GM18526 (cell line): ENCODE results near the gene MEI1.

Source experiments
- POLR2A ChIP-seq: IDR thresholded peaks from 3 replicates; pipeline ENCODE4 v1.6.1; 2011; ENCODE audit not compliant: insufficient read length; ENCODE audit errors: extremely low read depth

MEI1 gene

GRCh38 chr22:41674846-41675340 lies 24.4 kb upstream of the MEI1 start:
- no peak for TF ChIP-seq POLR2A

GRCh38 chr22:41676134-41676533 lies 23.2 kb upstream of the MEI1 start:
- TF ChIP-seq POLR2A, result no peak

DNA sequence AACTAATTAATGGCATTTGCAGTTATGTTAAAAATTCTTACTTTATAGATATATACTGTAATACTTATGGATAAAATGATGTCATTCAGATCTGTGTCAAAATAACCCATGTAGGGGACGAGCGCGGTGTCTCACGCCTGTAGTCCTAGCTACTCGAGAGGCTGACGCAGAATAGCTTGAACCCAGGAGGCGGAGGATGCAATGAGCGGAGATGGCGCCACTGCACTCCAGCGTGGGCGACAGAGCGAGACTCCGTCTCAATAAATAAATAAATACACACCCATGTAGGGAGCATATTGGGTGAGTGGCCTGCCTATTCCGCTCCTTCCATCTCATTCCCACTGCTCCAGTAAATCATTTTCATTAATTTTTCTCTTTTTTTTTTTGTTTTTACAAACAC lies 17.7 kb upstream of the MEI1 start:
- no peak for TF ChIP-seq POLR2A

- TF ChIP-seq POLR2A, result peak; percentile 50
These were observed 17.1 kb upstream of the MEI1 start for GRCh38 chr22:41682033-41682807.

DNA sequence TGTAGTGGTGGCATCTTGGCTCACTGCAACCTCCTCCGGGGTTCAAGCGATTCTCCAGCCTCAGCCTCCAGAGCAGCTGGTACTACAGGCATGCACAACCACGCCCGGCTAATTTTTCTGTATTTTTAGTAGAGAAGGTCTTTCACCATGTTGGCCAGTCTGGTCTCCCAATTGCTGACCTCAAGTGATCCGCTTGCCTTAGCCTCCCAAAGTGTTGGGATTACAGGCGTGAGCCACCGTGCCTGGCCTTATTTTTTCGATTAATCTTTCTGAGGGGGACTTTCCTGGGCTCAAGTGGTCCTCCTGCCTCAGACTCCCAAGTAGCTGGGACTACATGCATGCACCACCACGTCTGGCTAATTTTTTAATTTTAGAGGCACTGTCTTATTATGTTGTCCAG lies 16.3 kb upstream of the MEI1 start:
- TF ChIP-seq POLR2A, result no peak

DNA sequence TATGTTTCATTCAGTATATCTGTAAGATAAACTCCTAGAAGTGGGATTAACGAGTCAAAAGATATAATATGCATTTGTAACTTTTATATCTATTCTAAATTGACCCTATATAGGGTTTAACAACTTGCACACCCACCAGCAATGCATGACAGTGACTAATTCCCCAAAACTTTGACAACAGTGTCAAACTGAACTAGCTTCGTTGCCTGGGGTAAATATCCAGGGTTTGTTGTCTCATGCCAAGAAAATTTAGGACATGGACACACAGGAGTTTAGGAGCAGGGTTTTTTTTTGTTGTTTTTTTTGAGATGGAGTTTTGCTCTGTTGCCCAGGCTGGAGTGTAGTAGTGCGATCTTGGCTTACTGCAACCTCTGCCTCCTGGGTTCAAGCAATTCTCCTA lies 15.7 kb upstream of the MEI1 start:
- no peak for TF ChIP-seq POLR2A

DNA sequence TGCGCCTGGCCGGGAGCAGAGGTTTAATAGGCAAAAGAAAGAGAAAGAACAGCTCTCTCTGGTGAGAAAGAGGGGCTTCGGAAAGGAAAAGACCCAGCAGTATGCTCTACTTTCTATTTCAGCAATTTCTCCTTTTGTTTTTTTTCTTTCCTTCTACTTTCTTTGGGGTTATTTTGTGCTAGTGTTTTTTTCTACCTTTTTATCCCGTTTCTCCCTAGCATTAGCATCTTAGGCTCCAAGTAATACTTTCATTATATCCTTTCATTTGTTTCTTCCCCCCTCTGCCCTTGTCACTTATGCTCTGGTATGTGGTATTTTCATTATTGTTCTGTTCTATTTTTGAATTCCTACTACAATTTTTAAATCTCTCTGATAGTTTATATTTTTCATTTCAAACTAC lies 15.1 kb upstream of the MEI1 start:
- no peak for TF ChIP-seq POLR2A

- no peak for TF ChIP-seq POLR2A
These were observed 11.4 kb upstream of the MEI1 start for GRCh38 chr22:41687901-41688364.

GRCh38 chr22:41688365-41689211 lies 10.7 kb upstream of the MEI1 start, which contains the start of gene SNU13:
Gene SNU13 (minus strand): TSS chr22:41688867. CDS start chr22:41688796, 71 bp downstream.
- peak; percentile 86 for TF ChIP-seq POLR2A

- TF ChIP-seq POLR2A, result no peak
These were observed 8.8 kb upstream of the MEI1 start for GRCh38 chr22:41690476-41690875.

DNA sequence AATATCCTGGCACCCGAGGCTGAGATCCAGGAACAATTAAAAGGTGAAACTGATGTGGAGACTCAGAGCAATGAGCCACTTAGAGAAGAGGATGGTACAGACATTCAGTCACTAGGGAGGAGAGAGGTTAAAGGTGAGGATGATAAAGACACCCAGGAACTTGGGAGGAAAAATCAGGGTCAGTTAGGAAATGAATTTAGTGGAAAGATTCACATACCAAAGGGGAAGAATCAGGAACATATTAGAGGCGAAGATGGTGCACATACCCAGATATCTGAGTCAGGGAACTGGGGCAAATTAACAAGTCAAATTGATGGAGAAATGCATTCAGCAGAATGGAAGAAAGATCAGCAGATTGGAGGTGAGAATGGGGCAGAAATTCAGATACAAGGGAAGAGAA lies 4.1 kb upstream of the MEI1 start:
- no peak for TF ChIP-seq POLR2A

DNA sequence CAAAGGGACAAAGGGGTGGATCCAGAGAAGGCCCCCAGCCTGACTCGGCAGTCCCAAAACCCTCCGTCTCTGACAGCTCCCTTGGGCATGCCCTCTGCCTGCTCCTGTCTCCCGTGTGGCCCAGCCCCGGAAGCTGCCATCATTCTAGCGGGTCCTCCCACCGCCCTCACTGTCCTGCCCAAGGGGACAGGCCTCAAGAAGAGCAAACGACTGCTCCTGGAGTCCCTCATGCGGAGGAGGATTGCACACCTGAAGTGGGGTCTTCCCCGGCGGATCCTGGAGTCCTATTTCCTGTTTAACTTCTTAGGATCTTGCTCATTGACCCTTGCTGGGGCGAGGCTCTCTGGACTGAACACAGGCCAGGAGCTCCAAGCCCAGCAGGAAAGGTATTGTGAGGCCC lies 2.6 kb upstream of the MEI1 start:
- no peak for TF ChIP-seq POLR2A

GRCh38 chr22:41697126-41697775 lies 2.1 kb upstream of the MEI1 start:
- no peak for TF ChIP-seq POLR2A

- TF ChIP-seq POLR2A, result no peak
These were observed 733 bp downstream of the MEI1 start for GRCh38 chr22:41700108-41700364.

- no peak for TF ChIP-seq POLR2A
These were observed 3.5 kb downstream of the MEI1 start for GRCh38 chr22:41702763-41703162.

GRCh38 chr22:41709341-41709740 lies 10.0 kb downstream of the MEI1 start:
- TF ChIP-seq POLR2A, result no peak
